Left lung (tissue), 10 donors: Measurements from ENCODE around the gene CAPN5. TPM values are rescaled to one million over a fixed set of nuclear protein-coding genes. Genes with fewer than 3 reads are reported as not detected.

Experiments used
- ATAC-seq: fragments of 200-7000 bp; cut with Tn5 transposase; one replicate; pipeline ENCODE4 v1.9.1; 2020; ENCODE audit warnings: moderate library complexity
- DNase-seq, 4 donors: peaks; one replicate each; pipeline ENCODE4 v3.0.0-alpha.2; 2013 to 2020
- H3K27ac ChIP-seq, 2 donors: fragments of 200-600 bp; sonication (generic) in 1 of 2; one replicate each; pipeline versions ENCODE4 v1.5.0 to v1.8.0; 2020 to 2021
- H3K27me3 ChIP-seq, 2 donors: fragments of 200-600 bp; sonication (generic) in 1 of 2; one replicate each; pipeline versions ENCODE4 v1.5.0 to v1.8.0; 2020 to 2021
- H3K36me3 ChIP-seq, 2 donors: fragments of 200-600 bp; sonication (generic) in 1 of 2; one replicate each; pipeline versions ENCODE4 v1.5.0 to v1.8.0; 2020 to 2021
- H3K4me1 ChIP-seq, 2 donors: fragments of 200-600 bp; one replicate each; pipeline ENCODE4 v1.8.0; 2021
- H3K4me3 ChIP-seq, 2 donors: fragments of 200-600 bp; sonication (generic) in 1 of 2; one replicate each; pipeline versions ENCODE4 v1.5.0 to v1.8.0; 2020 to 2021; ENCODE audit warnings: mild to moderate bottlenecking in 1 of 2
- H3K9me3 ChIP-seq, 2 donors: fragments of 200-600 bp; sonication (generic) in 1 of 2; one replicate each; pipeline versions ENCODE4 v1.5.0 to v1.8.0; 2020 to 2021
- CTCF ChIP-seq, 2 donors: fragments of 200-600 bp; sonication (generic) in 1 of 2; IDR thresholded peaks; one replicate each; pipeline versions ENCODE4 v1.5.0 to v1.8.0; 2021; ENCODE audit warnings: antibody characterized with exemption in 2 of 2
- intact Hi-C, 2 donors: fragments of 100-400 bp; cut with DNase I; formaldehyde crosslinking; loops; one replicate each; pipeline versions ENCODE4 v1.11.2 to v1.14.2; 2022
- polyA plus RNA-seq, 6 donors: library from polyadenylated mRNA; unstranded; fragments of 120-200 nt; gene quantifications; one replicate each; pipeline ENCODE4 v1.2.1, GENCODE V29; 2013; ENCODE audit not compliant: insufficient read length in 6 of 6
- total RNA-seq, 2 donors: library from RNA; stranded (reverse); fragmentation: NEBNext Ultra II Directional; extraction: Animal tissue kit (Norgen Biotek cat#: 25700); gene quantifications; one replicate each; pipeline ENCODE4 v1.2.1, GENCODE V29; 2021
- donor health status: DM: no; HTN: yes; CAD: no.
- donor health status: DM: no; HTN: no; CAD: no.

Gene CAPN5
- total and polyA plus RNA-seq, 8 donors = 11.7 to 32.9 (median 24.8) TPM

GRCh38 chr11:77108436-77108835 is 41.7 kb downstream of the CAPN5 start:
- no peak overlapping the region for H3K27ac ChIP-seq
- H3K36me3 ChIP-seq = no peaks in the 10 kb centered on the region
- ATAC-seq (no peak), DNase-seq (no peak)
- H3K27me3 ChIP-seq = no peaks in the 10 kb centered on the region
- no peaks in the 10 kb centered on the region for H3K4me1 ChIP-seq
- no peak overlapping the region for H3K4me3 ChIP-seq
- intact Hi-C loops = no loop called here
- no peak for TF ChIP-seq CTCF (IDR thresholded peaks at IDR 0.05)
- H3K9me3 ChIP-seq = no peaks in the 10 kb centered on the region

DNA sequence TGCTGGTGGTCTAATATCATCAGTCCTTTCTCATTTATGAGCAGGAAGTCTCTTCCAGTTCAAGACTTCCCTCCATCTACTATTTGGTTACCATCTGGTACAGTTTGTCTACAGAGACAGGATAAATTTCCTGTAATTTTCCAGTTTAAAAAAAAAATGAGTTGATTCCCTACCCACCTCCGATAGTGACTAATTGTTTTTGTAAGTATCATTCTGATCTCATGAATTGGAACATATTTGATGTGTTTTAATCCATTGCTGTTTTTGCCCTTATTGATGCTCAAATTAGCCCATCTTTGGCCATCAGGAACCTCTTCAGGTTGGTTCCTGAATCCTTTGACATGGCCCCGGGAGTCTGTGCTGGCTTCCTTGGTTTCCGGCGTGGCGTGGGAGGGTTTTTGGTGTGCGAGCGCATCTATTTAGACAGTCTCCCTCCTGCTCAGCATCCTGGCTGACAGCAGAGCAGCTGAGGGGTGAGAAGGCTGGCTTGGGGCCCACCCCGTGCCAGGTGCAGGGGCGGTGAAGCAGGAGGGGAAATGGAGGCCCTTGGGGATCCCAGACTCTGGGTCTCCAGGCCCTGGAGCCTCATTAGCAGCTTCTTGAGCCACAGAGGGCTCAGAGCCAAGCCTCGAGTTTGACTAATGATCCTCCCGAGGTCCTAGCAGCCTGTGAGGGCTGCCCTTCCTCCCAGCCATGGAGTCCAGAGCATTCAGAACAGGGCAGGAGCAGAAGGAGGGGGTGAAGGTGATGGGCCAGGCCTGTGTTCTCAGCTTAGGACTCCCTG is 42.7 kb downstream of the CAPN5 start:
- TF ChIP-seq CTCF (IDR thresholded peaks at IDR 0.05) = no peak
- H3K27me3 ChIP-seq = no peaks in the 10 kb centered on the region
- ATAC-seq (no peak), DNase-seq (peak in 1 of 4 donors; percentile 62)
- no peak overlapping the region for H3K27ac ChIP-seq
- no peaks in the 10 kb centered on the region for H3K4me1 ChIP-seq
- no peaks in the 10 kb centered on the region for H3K36me3 ChIP-seq
- H3K9me3 ChIP-seq = no peaks in the 10 kb centered on the region
- no peak overlapping the region for H3K4me3 ChIP-seq
- intact Hi-C loops = no loop called here

DNA sequence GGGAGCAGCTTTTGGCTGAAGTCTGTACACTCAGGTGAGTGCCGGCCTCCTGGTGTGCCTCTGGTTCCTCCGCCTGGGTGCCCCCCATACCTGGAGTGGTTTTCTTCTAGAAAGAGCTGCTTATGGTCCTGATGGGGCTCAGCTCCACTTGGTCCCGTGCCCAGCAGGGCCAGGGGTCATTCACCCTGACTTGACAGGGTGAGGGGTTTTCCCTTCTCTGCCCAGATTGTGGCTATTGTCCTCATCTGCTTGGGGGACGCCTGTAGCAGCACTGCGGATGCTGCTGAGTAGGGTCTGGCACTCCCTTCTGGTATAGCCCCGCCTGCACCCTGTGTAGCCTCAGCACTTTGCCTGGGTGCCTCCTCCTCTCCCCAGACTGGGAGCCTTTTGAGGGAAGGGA is 44.1 kb downstream of the CAPN5 start:
- ATAC-seq = no peak
- no peak overlapping the region for H3K27ac ChIP-seq
- H3K9me3 ChIP-seq = no peaks in the 10 kb centered on the region
- H3K4me3 ChIP-seq = no peak overlapping the region
- no peaks in the 10 kb centered on the region for H3K27me3 ChIP-seq
- H3K4me1 ChIP-seq = no peaks in the 10 kb centered on the region
- peak in 1 of 4 donors; percentile 39 for DNase-seq
- H3K36me3 ChIP-seq = no peaks in the 10 kb centered on the region
- TF ChIP-seq CTCF (IDR thresholded peaks at IDR 0.05) = no peak
- intact Hi-C loops = no loop called here

DNA sequence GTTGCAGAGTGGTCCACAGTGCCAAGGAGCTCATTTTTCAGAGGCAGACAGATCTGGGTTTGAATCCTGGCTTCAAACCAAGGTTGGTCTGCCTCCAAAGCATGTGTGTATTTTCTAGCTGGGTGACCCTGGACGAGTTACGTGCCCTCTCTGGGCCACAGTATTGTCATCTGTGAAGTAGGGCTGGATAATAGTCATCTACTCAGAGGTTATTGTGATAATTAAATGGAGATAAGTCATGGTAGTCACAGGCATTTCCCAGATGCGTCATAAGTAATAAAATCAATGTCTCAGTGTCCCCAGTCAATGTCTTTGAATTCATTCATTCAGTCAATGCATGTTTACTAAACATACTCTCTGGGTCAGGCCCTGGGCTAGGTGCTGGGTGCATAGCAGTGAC is 44.5 kb downstream of the CAPN5 start:
- no peaks in the 10 kb centered on the region for H3K27me3 ChIP-seq
- intact Hi-C loops = no loop called here
- H3K4me3 ChIP-seq = no peak overlapping the region
- no peak for DNase-seq
- H3K9me3 ChIP-seq = no peaks in the 10 kb centered on the region
- ATAC-seq = no peak
- no peaks in the 10 kb centered on the region for H3K36me3 ChIP-seq
- H3K27ac ChIP-seq = no peak overlapping the region
- no peak for TF ChIP-seq CTCF (IDR thresholded peaks at IDR 0.05)
- no peaks in the 10 kb centered on the region for H3K4me1 ChIP-seq

GRCh38 chr11:77111946-77112345 is 45.2 kb downstream of the CAPN5 start:
- Histone ChIP-seq H3K4me1 (no peaks in the 10 kb centered on the region), H3K27ac (no peak overlapping the region), H3K27me3 (no peaks in the 10 kb centered on the region), H3K36me3 (no peaks in the 10 kb centered on the region), H3K9me3 (no peaks in the 10 kb centered on the region), H3K4me3 (no peak overlapping the region)
- ATAC-seq (no peak), DNase-seq (peak in 1 of 4 donors; percentile 53)
- intact Hi-C loops = no loop called here
- TF ChIP-seq CTCF (IDR thresholded peaks at IDR 0.05) = no peak
